CD4-positive, alpha-beta T cell treated with Interleukin-6 at 100 ng/mL for 8 hours (primary cell): ENCODE results near the gene CSF3R.
"Not testable (repeated sequence)": the region's sequence is repeated elsewhere in the genome, so short reads cannot be mapped to it uniquely, and the experiment has no call there.

Experiments
- DNase-seq: peaks from one replicate; pipeline ENCODE4 v3.0.0-alpha.2; 2020; ENCODE audit warnings: mixed read lengths, low spot score

CSF3R gene

DNA sequence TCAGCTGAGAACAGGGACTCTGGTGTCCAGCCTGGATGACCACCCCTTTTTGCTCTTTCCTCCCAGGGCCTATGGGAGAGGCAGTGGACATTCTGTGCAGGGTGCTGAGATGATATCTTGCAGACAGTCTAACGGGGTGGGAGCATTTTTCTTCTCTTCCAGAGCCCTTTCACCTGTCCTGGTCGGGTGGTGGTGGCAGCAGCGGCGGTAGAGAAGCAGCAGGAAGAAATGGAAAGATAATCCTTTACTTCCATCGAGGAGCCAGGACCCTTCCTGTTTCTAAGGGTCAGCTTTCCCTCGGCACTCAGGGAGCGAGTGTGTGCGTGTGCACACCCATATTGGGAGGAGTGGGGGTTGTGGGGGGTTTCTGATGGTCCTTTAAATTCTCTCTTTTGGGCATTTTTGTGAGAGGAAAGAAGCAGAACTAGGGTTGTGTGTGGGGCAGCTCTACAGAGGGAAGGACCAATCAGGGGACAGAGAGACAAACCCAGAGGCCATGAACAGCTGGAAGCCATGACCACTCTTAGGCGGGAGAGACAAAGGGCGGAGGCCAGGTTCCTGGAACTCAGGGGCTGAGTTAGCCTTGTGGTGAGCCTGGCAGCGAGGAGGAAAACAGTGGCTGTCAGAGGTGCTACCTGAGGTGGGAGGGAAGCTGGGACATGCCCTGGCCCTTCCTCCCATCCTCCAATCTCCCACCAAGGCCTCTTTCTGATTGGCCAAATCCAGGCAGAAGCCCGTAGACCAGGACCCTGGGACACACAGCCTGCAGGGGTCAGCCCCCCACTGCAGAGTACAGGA is 31.2 kb upstream of the CSF3R start:
- DNase-seq, result no peak

DNA sequence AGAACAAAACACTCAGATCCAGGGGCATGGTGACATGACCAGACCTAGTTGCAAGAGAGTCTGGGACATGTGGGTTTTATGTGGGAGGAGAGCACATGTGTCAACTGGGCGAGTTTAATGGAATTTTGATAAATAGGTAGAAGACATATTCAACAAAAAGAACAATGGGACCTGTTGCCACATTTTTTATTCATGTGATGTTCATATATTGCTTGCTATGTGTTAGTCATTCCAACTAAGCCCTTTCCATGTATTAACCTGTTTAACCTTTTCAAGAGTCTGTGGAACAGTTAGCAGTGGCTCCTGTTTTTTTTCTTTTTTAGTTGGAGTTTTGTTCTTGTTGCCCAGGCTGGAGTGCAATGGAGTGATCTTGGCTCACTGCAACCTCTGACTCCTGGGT is 30.1 kb upstream of the CSF3R start:
- DNase-seq, result no peak

GRCh38 chr1:36511804-36512798 is 29.4 kb upstream of the CSF3R start:
- DNase-seq, result no peak

DNA sequence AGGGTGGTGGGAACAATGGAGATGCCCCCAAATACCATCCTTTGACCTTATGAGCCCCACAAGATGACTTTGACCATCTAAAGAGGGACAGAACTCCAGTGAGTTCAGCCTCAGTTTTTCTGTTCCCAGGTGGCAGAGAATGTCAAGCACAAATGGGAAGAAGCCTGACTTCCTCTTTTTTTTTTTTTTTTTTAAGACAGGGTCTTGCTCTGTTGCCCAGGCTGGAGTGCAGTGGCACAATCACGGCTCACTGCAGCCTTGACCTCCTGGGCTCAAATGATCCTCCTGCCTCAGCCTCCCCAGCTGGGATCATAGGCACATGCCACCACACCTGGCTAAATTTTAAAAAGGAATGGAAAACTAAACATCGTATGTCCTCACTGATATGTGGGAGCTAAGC is 28.5 kb upstream of the CSF3R start:
- DNase-seq, result not testable (repeated sequence)

DNA sequence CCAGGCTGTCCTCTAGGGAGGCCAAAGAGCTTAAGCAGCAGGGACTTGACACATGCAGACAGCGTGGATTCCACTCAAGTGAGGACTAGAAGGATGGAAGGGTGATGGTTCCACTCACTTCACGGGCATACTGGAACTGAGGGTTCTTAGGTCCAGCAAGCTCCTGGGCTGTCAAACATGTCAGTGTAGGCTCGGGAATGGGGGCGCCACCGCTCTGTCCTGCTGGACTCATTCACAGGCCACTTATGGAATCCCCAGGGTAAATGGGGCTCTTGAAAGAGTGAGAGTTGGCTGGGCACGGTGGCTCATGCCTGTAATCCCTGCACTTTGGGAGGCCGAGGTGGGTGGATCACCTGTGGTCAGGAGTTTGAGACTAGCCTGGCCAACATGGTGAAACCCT is 27.7 kb upstream of the CSF3R start:
- DNase-seq, result no peak

GRCh38 chr1:36508257-36508656 is 25.5 kb upstream of the CSF3R start:
- DNase-seq, result no peak

DNA sequence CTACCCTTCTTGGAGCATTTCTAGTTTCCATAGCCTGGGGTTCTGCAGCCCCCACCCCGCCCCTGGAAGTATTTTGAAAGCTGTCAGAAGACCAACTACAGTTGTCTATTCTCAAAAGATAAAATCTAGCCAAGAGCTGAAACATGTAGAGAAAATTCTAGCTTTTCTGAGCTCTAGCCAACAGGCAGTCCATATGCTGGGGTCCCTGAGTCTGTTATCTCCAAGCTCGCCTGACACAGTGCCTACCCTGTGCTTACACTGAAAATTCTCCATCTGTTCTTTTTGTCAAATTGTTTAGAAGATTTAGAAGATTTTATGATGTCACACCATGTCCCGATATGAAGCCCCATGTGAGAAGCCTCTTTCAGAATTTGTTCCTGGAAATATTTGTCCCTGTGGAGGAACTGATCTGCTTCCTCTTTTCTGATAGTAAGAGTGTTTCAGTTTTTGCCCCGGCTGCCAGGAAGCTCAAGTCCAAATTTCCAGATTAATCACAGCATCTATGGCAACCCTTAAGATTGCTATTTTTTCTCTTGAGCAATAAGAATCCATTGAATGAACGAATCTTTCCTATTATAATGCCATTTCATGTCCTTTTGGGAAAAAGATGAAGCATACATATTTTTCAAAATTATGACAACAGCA is 23.7 kb upstream of the CSF3R start:
- DNase-seq, result no peak

GRCh38 chr1:36503733-36504132 is 21.0 kb upstream of the CSF3R start:
- DNase-seq, result no peak

- DNase-seq, result no peak
These were observed 20.4 kb upstream of the CSF3R start for GRCh38 chr1:36503159-36503558.

GRCh38 chr1:36502616-36503015 is 19.9 kb upstream of the CSF3R start:
- no peak for DNase-seq

- not testable (repeated sequence) for DNase-seq
These were observed 19.2 kb upstream of the CSF3R start for GRCh38 chr1:36501911-36502310.

GRCh38 chr1:36497207-36497606 is 14.5 kb upstream of the CSF3R start:
- no peak for DNase-seq

- no peak for DNase-seq
These were observed 12.3 kb upstream of the CSF3R start for GRCh38 chr1:36494971-36495370.

GRCh38 chr1:36493524-36493923 is 10.8 kb upstream of the CSF3R start:
- no peak for DNase-seq

DNA sequence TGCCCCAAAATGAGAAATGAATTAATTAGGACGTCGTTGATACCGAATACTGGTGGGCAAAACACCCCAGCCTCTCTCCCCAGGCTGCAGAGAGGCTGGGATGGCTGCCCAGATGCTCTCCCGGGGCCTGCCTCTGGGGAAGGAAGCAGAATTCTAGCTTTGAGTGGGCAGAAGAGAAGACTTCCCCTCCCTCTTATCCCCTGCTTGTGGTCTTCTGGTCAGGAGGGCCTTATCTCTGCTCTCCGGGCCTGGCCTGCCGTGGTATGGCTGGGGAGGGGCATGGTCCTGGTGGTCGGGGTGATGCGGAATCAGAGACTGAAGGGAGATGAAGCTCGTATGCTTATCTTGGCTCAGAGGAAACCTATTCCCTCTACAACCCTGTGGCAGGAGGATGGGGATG is 9.8 kb upstream of the CSF3R start:
- DNase-seq, result no peak

DNA sequence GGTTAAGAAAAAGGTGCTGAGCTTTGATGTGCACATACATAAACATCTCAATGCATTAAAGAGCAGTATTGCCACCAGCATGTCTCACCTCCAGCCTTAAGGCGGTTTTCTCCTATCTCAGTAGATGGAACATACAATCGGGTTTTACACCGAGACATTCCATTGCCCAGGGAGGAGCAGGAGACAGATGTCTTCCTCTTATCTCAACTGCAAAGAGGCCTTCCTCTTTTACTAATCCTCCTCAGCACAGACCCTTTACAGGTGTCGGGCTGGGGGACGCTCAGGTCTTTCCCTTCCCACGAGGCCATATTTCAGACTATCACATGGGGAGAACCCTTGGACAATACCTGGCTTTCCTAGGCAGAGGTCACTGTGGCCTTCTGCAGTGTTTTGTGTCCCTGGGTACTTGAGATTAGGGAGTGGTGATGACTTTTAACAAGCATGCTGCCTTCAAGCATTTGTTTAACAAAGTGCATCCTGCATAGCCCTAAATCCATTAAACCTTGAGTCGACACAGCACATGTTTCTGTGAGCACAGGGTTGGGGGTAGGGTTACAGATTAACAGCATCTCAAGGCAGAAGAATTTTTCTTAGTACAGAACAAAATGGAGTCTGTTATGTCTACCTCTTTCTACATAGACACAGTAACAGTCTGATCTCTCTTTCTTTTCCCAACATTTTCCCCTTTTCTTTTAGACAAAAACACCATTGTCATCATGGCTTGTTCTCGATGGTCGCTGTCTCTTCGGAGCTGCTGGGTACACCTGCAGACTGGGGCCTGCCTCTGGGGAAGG is 6.7 kb upstream of the CSF3R start:
- DNase-seq, result not testable (repeated sequence)

DNA sequence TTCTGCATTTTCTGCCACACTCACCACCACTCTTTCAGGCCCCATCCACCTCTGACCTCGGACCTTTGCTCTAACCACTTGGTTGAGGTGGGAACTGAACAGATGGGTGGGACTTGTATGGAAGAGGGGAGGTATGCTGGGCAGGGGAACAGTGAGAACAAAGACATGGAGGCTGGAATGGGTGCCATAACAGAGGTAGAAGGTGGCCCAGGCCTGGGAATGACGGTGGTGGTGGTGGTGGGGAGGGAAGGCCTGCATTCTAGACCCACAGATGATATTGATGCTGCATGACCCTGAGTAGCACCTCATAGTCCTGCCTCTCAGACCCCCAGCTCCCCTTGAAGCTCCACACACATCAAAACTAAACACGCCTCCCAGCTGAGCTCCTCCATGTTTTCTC is 5.2 kb upstream of the CSF3R start:
- no peak for DNase-seq

GRCh38 chr1:36487336-36487725 is 4.6 kb upstream of the CSF3R start:
- not testable (repeated sequence) for DNase-seq

DNA sequence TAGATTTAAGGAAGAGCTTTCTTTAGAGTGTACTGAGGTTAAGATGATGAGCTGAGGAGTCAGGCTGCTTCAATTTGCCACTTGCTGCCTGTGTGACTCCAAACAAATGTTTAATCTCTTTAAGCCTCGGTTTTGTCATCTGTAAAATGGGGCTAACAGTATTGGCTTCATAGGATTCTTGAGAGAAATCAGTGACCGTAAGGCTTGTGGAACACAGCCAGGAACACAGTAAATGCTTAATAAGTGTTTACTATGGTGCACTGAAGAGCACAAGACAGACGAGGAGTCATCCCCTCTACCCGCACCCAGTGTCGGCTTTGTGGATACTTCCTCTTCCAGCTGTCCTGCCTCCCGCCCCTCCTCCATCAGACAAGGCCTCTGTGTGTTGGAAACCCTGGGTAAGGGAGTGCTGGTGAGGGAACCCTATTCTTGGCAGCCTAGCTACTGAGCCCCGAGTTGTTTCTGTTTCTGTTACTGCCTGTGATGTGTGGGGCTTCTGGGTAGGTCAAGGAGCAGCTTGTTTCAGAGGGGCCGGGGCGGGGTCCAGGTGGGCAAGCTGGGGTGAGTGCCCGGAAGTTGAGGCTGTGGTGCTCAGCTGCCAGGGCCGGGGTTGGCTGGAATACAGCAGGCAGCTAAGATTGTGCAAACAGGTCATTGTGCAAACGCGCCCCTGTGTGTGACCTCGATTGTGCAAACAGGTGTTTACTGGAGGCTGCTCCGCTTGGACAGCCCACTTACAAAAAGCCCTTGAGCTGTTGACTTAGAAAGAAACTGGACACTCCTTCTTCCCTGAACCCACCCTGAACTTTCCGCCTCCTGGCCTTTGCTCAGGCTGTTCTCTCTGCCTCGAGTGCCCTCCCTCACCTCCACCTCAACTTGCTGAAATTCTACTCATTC is 4.0 kb upstream of the CSF3R start:
- DNase-seq, result no peak

GRCh38 chr1:36486093-36486438 is 3.4 kb upstream of the CSF3R start:
- DNase-seq, result no peak

DNA sequence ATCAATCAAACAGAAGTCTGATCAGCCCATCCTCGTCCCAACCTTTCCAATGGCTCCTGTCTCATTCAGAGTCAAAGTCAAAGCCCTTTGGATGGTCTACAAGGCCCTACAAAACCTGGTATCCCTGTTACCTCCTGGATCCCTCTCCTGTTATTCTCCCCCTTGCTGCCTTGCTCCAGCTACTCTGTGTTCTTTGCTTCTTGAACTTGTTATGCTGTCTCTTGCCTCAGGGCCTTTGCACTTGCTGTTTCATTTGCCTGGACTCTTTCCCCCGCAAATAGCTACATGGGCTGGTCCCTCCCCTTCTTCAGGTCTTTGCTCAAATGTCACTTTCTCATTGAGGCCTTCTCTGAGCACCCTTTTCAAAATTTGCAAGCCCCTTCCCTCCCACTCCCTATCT is 1.4 kb upstream of the CSF3R start:
- no peak for DNase-seq
